Measurements from ENCODE around the gene BCHE.

Gene BCHE

DNA sequence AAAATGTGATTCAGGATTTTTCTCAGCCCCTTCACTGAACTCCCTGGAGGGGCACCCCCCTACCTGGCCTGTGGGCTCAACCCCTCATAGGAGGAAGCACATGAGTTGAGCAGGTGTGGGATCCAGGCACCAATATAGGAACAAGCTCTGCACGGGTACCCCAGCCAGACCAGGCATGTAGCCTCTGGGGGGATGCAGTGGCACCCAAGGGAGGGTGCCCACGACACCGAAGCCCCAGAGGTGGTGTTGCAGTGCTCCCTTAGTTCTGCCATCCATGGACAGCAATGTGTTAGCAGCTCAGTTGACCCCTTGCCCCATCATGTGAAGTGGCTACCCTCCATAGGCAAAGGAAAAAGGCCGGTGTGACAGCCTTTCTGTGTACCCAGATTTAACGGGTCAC is 30.9 kb upstream of the BCHE start (continued):
- TF ChIP-seq BCL11A (tag by site-specific recombination; IDR thresholded peaks at IDR 0.05; ENCODE audit: low read depth), result no peak
- no peak for TF ChIP-seq ZNF623 (tag by site-specific recombination; IDR thresholded peaks at IDR 0.05)
- no peak for TF ChIP-seq ZNF341 (tag by site-specific recombination; IDR thresholded peaks at IDR 0.05; ENCODE audit: low read depth)
- no peak for TF ChIP-seq ZNF112 (tag by site-specific recombination; IDR thresholded peaks at IDR 0.05)
- TF ChIP-seq ZNF214 (tag by site-specific recombination; IDR thresholded peaks at IDR 0.05; ENCODE audit: borderline replicate concordance), result no peak
- no peak for TF ChIP-seq ZNF354C (tag by site-specific recombination; IDR thresholded peaks at IDR 0.05; ENCODE audit: borderline replicate concordance, low read depth)

GRCh38 chr3:165859061-165859460 is 21.8 kb upstream of the BCHE start:
- no peak for TF ChIP-seq ZFP69B (tag by site-specific recombination; IDR thresholded peaks at IDR 0.05)
- TF ChIP-seq ZNF350 (tag by site-specific recombination; IDR thresholded peaks at IDR 0.05), result no peak
- no peak for TF ChIP-seq ZFP37 (tag by site-specific recombination; IDR thresholded peaks at IDR 0.05)
- TF ChIP-seq ZNF558 (tag by site-specific recombination; IDR thresholded peaks at IDR 0.05), result no peak
- no peak for TF ChIP-seq ZNF510 (tag by site-specific recombination; IDR thresholded peaks at IDR 0.05; ENCODE audit: insufficient replicate concordance)
- no peak for TF ChIP-seq ZSCAN16 (tag by site-specific recombination; IDR thresholded peaks at IDR 0.05)
- TF ChIP-seq ZNF548 (tag by site-specific recombination; IDR thresholded peaks at IDR 0.05), result no peak
- no peak for TF ChIP-seq ZNF629 (tag by site-specific recombination; IDR thresholded peaks at IDR 0.05)
- TF ChIP-seq GLI2 (tag by site-specific recombination; IDR thresholded peaks at IDR 0.05; ENCODE audit: borderline replicate concordance, low read depth), result no peak
- TF ChIP-seq ZNF488 (tag by site-specific recombination; IDR thresholded peaks at IDR 0.05), result no peak
- Histone ChIP-seq H3K36me3 (ENCODE audit: control insufficient read depth in 2 of 2, insufficient read depth in 1 of 2, low read length in 2 of 2) (no peaks in the 10 kb centered on the region), H3K4me1 (ENCODE audit: control insufficient read depth, insufficient read depth, low read length) (no peaks in the 10 kb centered on the region), H3K4me3 (ENCODE audit: low read depth, low read length) (no peak overlapping the region), H3K27ac (ENCODE audit: extremely low read depth, low read depth, low read length) (no peak overlapping the region), H3K9me3 (ENCODE audit: control insufficient read depth, insufficient read depth, low read depth, low read length) (no peaks in the 10 kb centered on the region)
- CTCF ChIA-PET, result no interaction called here
- POLR2A ChIA-PET, result no interaction called here

GRCh38 chr3:165855581-165855980 is 18.4 kb upstream of the BCHE start:
- POLR2A ChIA-PET, result no interaction called here
- TF ChIP-seq ZNF571 (tag by site-specific recombination; IDR thresholded peaks at IDR 0.05) (no peak), ZNF248 (tag by site-specific recombination; IDR thresholded peaks at IDR 0.05) (no peak), ZBTB8A (tag by site-specific recombination; IDR thresholded peaks at IDR 0.05) (no peak), ZNF843 (tag by site-specific recombination; IDR thresholded peaks at IDR 0.05) (no peak)
- TF ChIP-seq, protein P1, sequence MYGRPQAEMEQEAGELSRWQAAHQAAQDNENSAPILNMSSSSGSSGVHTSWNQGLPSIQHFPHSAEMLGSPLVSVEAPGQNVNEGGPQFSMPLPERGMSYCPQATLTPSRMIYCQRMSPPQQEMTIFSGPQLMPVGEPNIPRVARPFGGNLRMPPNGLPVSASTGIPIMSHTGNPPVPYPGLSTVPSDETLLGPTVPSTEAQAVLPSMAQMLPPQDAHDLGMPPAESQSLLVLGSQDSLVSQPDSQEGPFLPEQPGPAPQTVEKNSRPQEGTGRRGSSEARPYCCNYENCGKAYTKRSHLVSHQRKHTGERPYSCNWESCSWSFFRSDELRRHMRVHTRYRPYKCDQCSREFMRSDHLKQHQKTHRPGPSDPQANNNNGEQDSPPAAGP (tag by site-specific recombination; IDR thresholded peaks at IDR 0.05), result no peak
- CTCF ChIA-PET, result interaction anchor here (0.7 to 2.3 kb wide), 5 partner anchors 10 to 1494 kb away, joined by 3 to 12 read pairs (median 3); no protein-coding TSS in a partner anchor
- H3K27ac ChIP-seq (ENCODE audit: extremely low read depth, low read depth, low read length), result no peak overlapping the region
- no peak overlapping the region for H3K4me3 ChIP-seq (ENCODE audit: low read depth, low read length)
- H3K9me3 ChIP-seq (ENCODE audit: control insufficient read depth, insufficient read depth, low read depth, low read length), result no peaks in the 10 kb centered on the region
- H3K36me3 ChIP-seq (ENCODE audit: control insufficient read depth in 2 of 2, insufficient read depth in 1 of 2, low read length in 2 of 2), result no peaks in the 10 kb centered on the region
- H3K4me1 ChIP-seq (ENCODE audit: control insufficient read depth, insufficient read depth, low read length), result no peaks in the 10 kb centered on the region

- Histone ChIP-seq H3K4me3 (ENCODE audit: low read depth, low read length) (no peak overlapping the region), H3K27ac (ENCODE audit: extremely low read depth, low read depth, low read length) (no peak overlapping the region), H3K36me3 (ENCODE audit: control insufficient read depth in 2 of 2, insufficient read depth in 1 of 2, low read length in 2 of 2) (no peaks in the 10 kb centered on the region), H3K9me3 (ENCODE audit: control insufficient read depth, insufficient read depth, low read depth, low read length) (no peaks in the 10 kb centered on the region), H3K4me1 (ENCODE audit: control insufficient read depth, insufficient read depth, low read length) (no peaks in the 10 kb centered on the region)
- ChIA-PET POLR2A (no interaction called here), CTCF (interaction anchor here (0.5 to 2.3 kb wide), 8 partner anchors 9 to 1696 kb away, joined by 3 to 12 read pairs (median 3); no protein-coding TSS in a partner anchor)
- TF ChIP-seq ZNF37A (tag by site-specific recombination; IDR thresholded peaks at IDR 0.05), result no peak
- TF ChIP-seq ZNF654 (tag by site-specific recombination; IDR thresholded peaks at IDR 0.05; ENCODE audit: low read depth), result peak; percentile 15; the same call in 1 of the 2 replicates
Measured at GRCh38 chr3:165854696-165855095, 17.5 kb upstream of the BCHE start.
